GM18511 (cell line): Measurements from ENCODE around the gene OTULINL.

Experiments
- ATAC-seq: cut with Tn5 transposase; IDR thresholded peaks from one replicate; pipeline ENCODE4 v1.9.1; 2021; ENCODE audit warnings: mild to moderate bottlenecking, moderate library complexity; ENCODE audit not compliant: unreplicated experiment

The OTULINL gene

DNA sequence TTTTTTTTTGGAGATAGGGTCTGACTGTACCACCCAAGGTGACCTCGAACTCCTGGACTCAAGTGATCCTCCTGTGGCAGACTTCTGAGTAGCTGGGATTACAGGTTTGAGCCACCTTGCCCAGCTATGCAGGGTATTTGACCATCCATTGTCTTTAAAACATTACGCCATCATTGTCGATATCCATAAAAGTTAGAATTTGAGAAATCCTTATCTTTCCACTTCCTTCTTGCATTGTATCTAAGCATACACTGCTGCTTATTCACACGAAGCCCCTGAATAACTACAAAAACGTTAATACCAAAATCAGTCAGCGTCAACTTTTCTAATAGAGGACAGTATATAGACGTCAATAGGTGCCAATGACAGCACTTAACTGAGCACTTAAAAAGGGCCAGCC is 5.4 kb upstream of the OTULINL start:
- no peak for ATAC-seq

DNA sequence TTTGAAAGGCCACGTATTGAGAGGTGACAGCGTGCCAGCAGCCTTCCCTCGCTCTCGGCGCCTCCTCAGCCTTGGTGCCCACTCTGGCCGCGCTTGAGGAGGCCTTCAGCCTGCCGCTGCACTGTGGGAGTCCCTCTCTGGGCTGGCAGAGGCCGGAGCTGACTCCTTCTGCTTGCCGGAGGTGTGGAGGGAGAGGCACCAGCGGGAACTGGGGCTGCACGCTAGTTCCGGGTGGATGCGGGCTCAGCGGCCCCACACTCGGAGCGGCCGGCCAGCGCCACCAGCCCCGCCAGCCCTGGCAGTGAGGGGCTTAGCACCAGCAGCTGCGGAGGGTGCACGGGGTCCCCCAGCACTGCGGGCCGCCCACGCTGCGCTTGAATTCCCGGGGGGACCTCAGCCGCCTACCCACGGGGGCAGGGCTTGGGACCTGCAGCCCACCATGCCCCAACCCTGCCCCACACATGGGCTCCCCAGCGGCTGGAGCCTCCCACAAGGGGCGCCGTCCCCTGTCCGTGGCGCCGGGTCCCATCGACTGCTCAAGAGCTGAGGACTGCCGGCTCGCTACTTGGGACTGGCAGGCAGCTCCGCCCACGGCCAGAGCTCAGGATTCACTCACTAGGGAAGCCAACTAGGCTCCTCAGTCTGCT is 4.4 kb upstream of the OTULINL start:
- no peak for ATAC-seq

DNA sequence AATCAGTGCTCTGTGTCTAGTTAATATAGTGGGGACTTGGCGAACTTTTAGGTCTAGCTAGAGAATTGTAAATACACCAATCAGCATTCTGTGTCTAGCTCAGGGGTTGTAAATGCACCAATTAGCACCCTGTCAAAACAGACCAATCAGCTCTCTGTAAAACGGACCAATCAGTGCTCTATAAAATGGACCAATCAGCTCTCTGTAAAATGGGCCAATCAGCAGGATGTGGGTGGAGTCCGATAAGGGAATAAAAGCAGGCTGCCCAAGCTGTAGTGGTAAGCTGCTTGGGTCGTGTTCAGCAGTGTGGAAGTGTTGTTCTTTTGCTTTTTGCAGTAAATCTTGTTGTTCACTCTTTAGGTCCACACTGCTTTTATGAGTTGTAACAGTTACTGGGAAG is 3.6 kb upstream of the OTULINL start:
- no peak for ATAC-seq

DNA sequence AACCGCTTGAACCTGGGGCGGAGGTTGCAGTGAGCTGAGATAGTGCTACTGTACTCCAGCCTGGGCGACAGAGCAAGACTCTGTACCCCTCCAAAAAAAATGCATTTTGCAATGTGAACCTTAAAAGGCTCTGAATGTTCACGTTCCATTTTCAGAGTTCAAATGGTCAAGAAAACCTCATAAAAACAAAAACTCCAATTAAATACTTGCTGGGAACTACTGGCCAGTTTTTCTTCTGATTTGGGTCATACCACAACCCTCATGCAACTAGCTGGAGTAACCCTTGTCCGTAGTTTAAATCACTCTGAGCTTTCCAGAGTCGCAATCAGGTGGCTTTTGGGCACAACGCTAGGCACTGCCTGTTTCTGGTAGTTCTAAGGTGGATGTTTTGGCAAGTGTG is 2.3 kb upstream of the OTULINL start:
- ATAC-seq: no peak

DNA sequence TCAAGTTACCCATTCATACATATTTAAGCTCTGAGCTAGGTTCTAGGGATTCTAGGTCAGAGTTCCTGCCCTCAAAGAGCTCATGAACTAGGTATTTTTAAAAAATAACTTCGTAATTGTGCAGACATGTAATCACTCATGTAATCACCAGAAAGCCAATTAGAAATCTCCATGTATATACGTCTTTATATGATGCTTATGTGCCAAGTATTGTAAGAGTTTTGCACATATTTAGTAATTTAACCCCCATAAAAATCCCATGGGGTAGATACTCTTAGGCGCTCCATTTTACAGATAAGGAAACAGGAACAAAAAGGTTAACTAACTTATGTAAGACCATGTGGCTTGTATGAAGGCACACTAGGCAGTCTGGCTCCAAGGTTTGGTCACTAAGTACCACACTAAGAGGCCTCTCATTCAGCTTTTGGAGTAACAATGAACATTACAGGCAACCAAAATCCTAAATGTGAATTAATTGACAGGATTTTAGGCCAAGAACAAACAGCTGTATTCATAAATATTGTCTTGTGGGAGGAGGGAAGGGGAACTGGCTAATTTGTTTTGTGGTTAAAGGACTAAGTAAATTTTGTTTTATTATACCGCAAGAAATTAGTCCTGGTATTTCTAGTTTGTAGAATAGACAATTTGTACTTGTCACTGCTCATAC is 1.7 kb upstream of the OTULINL start:
- no peak for ATAC-seq

DNA sequence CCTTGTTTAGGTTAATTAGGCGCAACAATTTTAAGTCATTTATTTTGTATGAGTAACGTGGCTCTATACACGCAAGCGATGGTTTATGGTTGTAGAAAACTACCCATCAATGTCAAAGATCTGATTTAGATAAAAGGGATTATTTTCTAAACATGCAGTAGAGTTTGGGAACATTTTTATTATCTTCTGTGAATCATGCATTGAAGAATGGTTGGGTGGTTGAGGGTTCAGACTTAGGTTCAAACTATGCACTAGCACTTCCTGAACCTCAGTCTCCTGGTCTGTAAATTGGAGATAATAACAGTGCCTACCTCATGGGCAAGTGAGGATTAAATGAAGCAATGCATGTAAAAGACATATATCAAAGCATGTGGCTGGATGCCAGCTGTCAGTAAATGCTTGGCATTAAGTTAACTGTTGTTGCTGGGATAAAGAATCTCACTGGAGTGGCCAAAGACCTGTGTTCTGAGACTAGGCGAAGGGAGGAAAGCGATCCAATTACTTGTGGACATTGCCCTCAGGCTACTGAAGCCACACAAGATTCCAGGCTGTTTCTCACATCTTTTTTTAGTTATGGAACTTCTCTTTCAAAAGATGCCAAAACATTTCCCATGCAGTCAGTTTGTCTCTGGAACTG is 1.1 kb upstream of the OTULINL start:
- ATAC-seq: no peak

DNA sequence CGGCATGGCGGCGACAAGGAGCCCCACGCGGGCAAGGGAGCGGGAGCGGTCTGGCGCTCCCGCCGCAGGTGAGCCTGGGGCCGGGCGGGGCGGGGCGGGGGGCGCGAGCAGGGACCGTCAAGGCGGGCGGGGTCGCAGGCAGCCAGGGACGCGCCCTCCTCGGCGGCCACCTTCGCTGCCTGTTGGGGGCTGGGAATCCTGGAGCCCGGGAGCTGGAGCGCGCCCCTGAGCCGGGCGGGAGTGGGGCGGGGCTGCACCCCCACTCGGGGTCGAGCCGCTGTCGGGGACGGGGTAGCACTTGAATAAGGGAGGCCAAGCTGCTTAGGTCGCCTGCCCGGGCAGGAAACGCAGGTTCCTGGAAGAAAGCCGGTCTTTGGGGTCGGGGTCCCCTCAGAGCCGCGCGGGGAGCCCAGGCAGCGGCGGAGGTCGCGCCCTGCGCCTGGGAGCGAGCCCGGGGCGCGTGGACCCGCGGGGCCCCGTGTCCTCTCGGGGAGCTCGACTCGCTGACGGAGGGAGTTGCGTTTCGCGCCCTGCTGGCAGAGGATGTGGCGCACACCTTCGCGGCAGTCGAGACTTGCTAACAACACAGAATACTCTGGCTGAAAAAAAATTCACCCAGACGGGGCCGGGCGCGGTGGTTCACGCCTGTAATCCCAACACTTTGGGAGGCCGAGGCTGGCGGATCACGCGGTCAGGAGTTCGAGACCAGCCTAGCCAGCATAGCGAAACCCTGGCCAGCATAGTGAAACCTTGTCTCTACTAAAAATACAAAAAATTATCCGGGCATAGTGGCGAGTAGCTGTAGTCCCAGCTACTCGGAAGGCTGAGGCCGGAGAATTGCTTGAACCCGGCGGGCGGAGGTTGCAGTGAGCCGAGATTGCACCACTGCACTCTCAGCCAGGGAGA is 552 bp downstream of the OTULINL start:
- ATAC-seq: peak; percentile 76

DNA sequence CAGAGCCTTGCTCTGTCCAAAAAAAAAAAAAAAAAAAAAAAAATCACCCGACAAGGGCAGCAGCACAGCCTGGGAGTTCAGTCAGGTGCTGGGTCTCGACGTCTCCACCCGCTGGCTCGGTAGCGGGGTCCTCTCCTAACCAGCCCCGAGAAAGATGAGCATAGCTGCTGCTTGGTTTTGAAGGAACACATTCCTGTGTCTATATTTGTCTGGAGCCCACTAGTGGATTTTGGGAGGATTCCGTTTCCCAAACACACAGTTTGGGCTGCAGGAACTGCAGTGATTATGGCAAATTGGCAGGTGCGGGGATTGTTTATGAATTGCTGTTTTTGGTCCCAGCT is 1.2 kb downstream of the OTULINL start:
- no peak for ATAC-seq

DNA sequence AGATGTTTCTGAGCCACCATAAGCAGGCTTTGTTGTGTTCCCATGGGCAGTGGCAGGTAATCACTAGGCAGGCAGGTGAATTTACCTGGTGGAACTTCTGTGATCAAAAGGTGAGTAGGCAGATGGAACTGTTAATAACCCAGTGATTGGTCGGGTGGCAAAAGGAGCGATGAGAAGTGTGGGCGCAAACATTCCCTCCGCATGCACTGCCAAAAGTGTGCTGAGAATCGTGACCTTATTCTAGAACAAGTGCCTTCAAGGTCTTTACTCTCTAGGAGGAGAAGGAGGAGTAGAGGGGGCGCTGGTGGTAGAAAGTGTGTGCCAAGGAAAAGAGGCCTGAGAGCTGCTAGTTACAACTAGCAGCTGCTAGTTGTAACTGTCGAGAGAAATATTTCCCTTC is 3.3 kb downstream of the OTULINL start:
- no peak for ATAC-seq

DNA sequence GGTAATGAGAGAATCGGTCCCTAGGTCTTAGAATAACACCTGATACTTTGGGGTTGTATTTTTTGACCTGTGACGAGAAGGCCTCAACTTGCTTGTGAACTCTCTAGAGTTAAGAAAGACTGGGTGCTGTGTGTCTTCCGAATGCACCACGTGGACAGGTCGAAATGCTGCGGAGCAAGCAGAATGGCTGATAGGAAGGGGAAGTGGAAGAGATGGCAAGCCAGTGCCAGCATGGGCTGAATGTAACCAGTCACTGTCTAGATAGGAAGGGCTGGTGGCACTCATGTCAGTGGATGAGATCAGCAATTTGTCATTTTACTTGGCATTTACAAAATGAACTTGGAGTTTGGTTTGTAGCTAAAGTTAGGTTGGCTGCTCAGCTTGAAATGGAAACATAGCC is 5.6 kb downstream of the OTULINL start:
- ATAC-seq: no peak

DNA sequence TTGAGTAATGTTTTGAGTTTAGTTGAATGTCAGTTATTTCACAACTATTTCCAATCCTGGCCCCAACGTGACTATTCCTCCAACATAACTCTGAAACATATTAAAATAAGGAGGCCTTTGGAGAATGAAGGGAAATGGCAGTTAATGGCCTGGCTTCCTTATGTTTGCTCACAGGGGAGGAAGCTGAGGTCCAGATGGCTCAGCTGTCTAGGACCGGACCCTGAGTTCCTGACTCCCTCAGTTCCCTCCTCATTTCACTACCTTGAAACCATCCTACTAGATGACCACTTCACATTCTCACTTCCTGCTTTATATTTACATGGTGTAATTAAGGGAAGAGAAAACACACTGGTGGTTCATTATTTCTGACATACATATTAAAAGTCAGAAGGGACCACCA is 6.6 kb downstream of the OTULINL start:
- ATAC-seq: peak; percentile 67

DNA sequence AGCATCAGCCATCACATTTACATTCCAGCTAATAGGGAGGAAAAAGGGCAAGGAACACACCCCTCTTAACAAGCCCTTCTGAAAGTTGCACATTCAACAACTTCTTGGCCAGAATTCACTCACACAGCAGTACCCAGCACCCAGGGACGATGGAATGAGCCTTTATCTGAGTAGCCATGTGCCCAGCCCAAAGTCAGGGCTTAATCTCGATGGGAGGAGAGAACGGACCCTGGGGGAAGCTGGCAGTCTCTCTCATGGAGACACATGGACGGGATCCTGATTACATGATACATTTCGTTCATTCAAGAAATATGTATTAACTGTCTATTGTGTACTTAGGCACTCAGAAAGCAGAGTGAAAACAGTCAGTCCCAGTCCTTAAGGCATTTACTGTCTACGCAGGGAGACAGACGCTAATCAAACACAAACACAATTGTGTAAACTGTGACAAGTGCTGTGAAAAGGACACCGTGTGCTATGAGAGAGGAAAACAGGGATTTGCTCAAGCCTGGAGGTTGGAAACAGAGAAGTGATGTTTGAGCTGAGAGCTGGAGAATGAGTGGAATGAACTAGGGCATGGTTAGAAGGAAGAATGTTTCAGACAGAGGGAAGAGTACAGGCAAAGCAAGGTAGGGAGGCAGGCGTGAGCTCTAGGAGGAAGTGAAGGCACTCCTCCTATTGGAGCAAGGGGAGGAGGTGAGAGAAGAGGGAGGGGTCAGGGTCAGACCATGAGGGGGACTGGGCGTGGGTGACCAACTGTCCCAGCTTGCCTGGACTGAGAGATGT is 7.4 kb downstream of the OTULINL start:
- ATAC-seq: no peak

DNA sequence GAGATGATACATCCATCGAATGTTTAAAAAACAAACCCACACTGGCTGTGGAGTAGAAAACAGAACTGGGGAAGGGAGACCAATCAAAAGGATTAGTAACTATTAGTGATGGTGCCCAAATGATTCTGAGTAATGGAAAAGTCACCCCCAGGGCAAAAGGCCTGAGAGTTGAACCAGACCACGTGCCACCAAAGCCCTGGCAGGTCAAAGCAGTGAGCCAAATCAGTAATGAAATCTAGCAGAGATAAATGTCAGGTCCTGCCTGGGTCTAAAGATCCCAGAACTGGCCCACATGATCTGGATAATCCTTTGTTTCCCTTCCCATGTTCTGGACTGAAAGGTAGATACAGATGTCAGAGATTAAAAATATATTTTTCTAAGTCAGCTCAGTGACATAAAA is 9.4 kb downstream of the OTULINL start:
- no peak for ATAC-seq

DNA sequence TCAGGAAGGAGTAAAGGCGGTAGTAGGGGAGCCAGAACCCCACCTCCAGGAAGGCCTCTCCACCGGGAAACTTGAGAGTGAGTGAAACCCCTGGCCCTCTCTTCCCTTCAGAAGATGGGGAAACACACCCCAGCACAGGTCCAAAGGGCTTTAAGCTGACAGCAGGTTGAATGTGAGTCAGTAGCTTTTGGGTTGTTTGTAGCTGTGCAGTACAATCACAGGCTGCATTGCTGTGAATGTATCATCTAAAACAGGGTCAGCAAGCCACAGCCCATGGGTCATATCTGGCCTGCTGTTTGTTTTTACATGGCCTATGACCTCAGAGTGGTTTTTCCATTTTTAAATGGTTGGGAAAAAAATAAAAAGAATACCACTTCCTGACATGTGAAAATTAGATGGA is 10.0 kb downstream of the OTULINL start:
- no peak for ATAC-seq

DNA sequence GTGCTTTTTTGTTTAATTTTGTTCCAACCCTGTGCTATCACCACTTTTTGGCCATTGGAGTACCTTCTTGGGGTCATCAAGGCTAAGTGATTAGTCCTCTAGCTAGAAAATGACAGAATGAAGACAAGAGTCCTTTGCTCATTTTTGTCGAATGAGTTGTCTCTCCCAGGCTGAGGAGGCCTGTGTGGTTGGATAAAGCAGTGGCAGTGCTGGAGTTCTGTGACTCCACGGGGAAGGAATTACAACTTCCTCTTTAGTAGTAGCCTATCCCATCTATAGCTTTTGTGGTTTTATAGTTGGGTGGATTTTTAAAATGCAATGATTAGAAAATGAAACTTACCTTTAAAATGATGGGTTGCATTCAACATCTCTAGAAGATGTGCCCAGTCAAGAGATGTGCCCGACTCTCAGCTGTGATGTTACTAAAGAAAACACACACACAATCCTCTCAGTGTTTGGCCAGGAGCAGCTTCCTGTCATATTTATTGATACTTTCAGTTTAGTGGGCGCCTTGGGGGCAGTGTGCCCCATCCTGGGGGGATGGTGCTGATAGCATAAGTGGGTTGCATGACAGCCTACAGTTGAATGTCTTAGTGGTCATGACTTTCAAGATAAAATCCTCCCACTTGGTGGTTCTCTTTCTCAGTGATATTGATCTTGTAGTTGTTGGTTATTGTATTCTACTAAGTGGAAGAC is 11.9 kb downstream of the OTULINL start:
- ATAC-seq: peak; percentile 22

DNA sequence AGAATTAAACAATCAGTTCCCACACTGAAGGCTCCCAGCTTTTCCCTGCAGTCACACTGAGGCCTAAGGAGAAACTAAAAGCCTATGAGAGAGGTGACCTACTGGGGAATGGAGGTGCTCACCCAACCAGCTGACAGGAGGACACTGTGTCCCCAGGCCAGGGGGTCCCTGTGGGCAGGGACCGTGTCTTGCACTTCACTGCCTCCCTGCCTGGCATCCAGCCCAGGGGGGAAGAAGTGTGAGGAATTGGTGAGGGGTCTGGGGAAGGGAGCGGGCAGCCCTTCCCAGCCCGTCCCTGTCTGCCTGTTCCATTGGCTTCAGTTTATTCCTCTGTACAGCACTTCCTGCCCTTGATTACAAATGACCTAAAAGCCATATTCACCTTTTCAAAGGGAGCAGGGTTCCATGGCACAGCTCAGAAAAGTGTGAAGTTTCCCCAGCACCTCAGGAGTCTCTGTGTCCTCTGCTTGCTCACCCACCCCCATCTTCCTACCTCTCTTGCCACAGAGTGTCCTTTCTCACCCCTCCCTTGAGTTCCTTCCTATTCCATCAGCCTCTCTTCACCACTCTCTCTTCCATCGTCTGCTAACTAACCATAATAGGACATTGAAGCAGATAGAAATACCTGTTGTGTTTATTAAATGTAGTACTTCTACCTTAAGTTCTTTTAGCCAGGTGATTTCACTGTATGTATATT is 12.9 kb downstream of the OTULINL start:
- ATAC-seq: no peak

DNA sequence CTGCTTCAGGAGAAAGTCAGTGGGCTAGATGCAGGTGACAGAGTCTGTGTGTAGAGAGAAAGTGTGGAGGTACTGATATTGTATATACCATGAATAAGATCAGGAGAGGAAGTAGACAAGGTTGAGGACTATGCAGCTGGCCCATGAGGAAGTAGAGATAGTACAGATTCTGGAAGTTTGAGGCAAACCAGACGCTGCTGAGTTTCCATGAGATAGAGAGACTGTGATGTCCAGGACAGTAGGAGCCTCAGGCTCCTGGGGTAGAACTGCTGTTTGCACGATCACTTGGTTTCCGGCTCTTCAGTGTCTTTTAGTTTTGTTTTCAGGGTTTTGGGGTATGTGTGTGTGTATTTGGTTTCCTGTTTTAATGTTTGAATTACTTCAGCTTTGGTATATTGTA is 13.6 kb downstream of the OTULINL start:
- peak; percentile 74 for ATAC-seq

DNA sequence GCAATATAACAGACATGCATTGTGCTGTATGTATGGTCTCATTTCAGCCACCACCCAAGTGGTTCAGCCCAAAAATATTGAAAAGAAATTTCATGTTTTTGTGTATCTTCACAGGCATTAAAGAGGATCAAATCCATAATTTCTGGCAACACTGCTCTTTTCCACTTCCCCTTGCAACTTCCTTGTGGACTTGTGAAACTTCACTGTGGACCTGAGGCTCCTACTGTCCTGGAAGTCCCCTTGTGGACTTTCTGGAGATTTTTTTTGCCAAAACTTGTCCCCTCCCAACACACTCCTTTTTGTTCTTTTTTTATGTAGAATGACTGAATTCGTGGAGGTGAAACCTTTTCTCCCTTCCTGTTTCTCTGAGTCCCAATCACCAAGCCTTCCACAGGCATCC is 14.3 kb downstream of the OTULINL start:
- ATAC-seq: no peak

DNA sequence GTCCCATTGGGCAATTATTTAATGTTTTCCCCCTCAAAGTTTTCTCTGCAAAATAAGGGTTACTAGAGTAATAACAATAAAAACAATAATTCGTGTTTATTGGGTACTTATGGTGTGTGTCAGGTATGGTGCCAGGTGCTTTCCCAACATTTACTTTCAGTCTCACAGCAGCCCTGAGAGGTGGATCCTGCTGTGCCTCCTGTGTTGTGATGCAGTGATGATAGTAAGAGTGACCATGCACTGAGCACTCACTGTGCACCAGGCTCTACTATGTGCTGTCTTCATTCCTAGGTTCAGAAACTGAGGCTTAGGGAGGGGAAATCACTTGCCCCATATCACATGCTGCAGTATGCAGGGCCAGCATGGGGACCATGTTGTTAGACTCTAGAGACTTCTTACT is 15.5 kb downstream of the OTULINL start:
- ATAC-seq: no peak

DNA sequence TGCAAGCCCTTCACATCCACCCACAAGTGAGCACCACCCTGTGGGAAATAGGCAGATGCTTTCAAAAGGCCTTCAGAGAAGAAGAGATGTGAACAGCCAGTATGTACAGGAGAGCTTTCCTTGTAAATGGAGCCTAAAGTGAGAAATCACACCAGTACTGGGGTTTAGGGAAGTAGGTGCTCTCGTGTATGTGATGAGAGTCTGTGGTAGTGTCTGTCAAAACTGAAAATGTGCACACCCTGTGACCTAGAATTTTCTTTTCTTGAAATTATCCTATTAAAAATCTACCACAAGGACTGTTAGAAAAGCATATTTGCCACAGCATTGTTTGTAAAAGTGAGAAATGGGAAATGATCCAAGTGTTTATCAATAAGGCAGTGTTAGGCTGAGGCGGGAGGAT is 16.6 kb downstream of the OTULINL start:
- no peak for ATAC-seq
